GM18507 (cell line): ENCODE measurements around the gene ZNF440.
A peak's percentile ranks its signal among the peaks of the same experiment; 100 is the strongest.
"Not testable (repeated sequence)": the region's sequence is repeated elsewhere in the genome, so short reads cannot be mapped to it uniquely, and the experiment has no call there.

Source experiments
- DNase-seq: peaks from one replicate; pipeline ENCODE4 v3.0.0; 2011; ENCODE audit warnings: low read depth; ENCODE audit not compliant: insufficient read length; ENCODE audit errors: extremely low spot score
- FAIRE-seq: peaks from 2 replicates; lab custom pipeline; 2011; peaks lifted over from hg19 to GRCh38; lab: Jason Lieb, UNC

The ZNF440 gene

GRCh38 chr19:11821474-11822109, 7.5 kb downstream of the ZNF440 start:
- no peak for FAIRE-seq

GRCh38 chr19:11828957-11829876, 15.1 kb downstream of the ZNF440 start:
- FAIRE-seq, DNase-seq: not testable (repeated sequence)

More at GRCh38 chr19:11821474-11822109, 7.5 kb downstream of the ZNF440 start:
- DNase-seq, result no peak

GRCh38 chr19:11832253-11832912, 18.3 kb downstream of the ZNF440 start:
- no peak for DNase-seq
- no peak for FAIRE-seq

- DNase-seq (no peak), FAIRE-seq (no peak)
Observed at GRCh38 chr19:11833541-11833940, 19.5 kb downstream of the ZNF440 start.

- DNase-seq, FAIRE-seq: not testable (repeated sequence)
Observed at GRCh38 chr19:11835626-11836066, 21.6 kb downstream of the ZNF440 start.

- DNase-seq, result no peak
- no peak for FAIRE-seq
Observed at GRCh38 chr19:11843722-11844121, 29.6 kb downstream of the ZNF440 start.

GRCh38 chr19:11847615-11848014, 33.5 kb downstream of the ZNF440 start:
- FAIRE-seq, DNase-seq: not testable (repeated sequence)

GRCh38 chr19:11848200-11848593, 34.1 kb downstream of the ZNF440 start:
- DNase-seq (no peak), FAIRE-seq (no peak)

GRCh38 chr19:11848594-11849469, 34.8 kb downstream of the ZNF440 start, which contains the start of gene ZNF439:
ZNF439 (plus strand) TSS chr19:11848726; CDS start chr19:11848868, 142 bp downstream.
- FAIRE-seq, result no peak

GRCh38 chr19:11850289-11850688, 36.2 kb downstream of the ZNF440 start:
- not testable (repeated sequence) for DNase-seq, FAIRE-seq

More at GRCh38 chr19:11848594-11849469, 34.8 kb downstream of the ZNF440 start, which contains the start of gene ZNF439:
- DNase-seq, result peak; percentile 47

- no peak for DNase-seq
- no peak for FAIRE-seq
Observed at GRCh38 chr19:11853358-11853757, 39.3 kb downstream of the ZNF440 start.

GRCh38 chr19:11856596-11857250, 42.6 kb downstream of the ZNF440 start:
- FAIRE-seq (no peak), DNase-seq (no peak)

GRCh38 chr19:11860721-11861120, 46.6 kb downstream of the ZNF440 start:
- no peak for DNase-seq
- no peak for FAIRE-seq

GRCh38 chr19:11861301-11861700, 47.2 kb downstream of the ZNF440 start:
- no peak for DNase-seq
- no peak for FAIRE-seq

GRCh38 chr19:11867766-11868165, 53.7 kb downstream of the ZNF440 start:
- not testable (repeated sequence) for DNase-seq, FAIRE-seq

- FAIRE-seq (no peak), DNase-seq (no peak)
Observed at GRCh38 chr19:11868188-11868587, 54.1 kb downstream of the ZNF440 start.

- DNase-seq (no peak), FAIRE-seq (no peak)
Observed at GRCh38 chr19:11872624-11873023, 58.6 kb downstream of the ZNF440 start.

- no peak for FAIRE-seq
Observed at GRCh38 chr19:11873762-11874161, 59.7 kb downstream of the ZNF440 start.

More at GRCh38 chr19:11873762-11874161, 59.7 kb downstream of the ZNF440 start:
- no peak for DNase-seq
